ENCODE measurements around the gene SPO11. TPM values are rescaled to one million over a fixed set of nuclear protein-coding genes. Genes with fewer than 3 reads are reported as not detected.

The SPO11 gene
- total and polyA plus RNA-seq, 2 donors (not counting 1 experiment from before 2014, with no cell fraction given) = not detected

GRCh38 chr20:57319584-57319983, 10.0 kb upstream of the SPO11 start:
- H3K9me3 ChIP-seq (ENCODE audit: control extremely low read depth in 1 of 3, control insufficient read depth in 2 of 3, insufficient read depth in 1 of 3, low read length in 2 of 3) = no peaks in the 10 kb centered on the region
- intact Hi-C loops (cut with micrococcal nuclease) = no loop called here
- ATAC-seq (ENCODE audit: low read depth) (no peak), DNase-seq (no peak)
- no peak overlapping the region for H3K9ac ChIP-seq (ENCODE audit: low read length)
- Mint-ChIP-seq H3K27me3 (peaks cover 55% of the 10 kb centered on the region), H3K27ac (no peak overlapping the region), H3K4me1 (no peaks in the 10 kb centered on the region), H3K9me3 (ENCODE audit: insufficient read depth) (no peaks in the 10 kb centered on the region), H3K4me3 (no peak overlapping the region)
- POLR2A ChIA-PET = no interaction called here
- H3K27me3 ChIP-seq (replicated peaks in 1 of 4; ENCODE audit: control extremely low read depth in 1 of 4, control insufficient read depth in 3 of 4, insufficient read depth in 4 of 4, low read length in 3 of 4) = peaks cover 0 to 13% (median 5%) of the 10 kb centered on the region in 4 experiments
- no peaks in the 10 kb centered on the region for H3K79me2 ChIP-seq (ENCODE audit: control insufficient read depth, insufficient read depth, low read length)
- TF ChIP-seq EZH2 (IDR thresholded peaks at IDR 0.05; ENCODE audit: borderline replicate concordance, insufficient read depth, low read depth, low read length, poor library complexity, severe bottlenecking) (no peak), CTCF (IDR thresholded peaks at IDR 0.05) (no peak)
- H4K20me1 ChIP-seq (ENCODE audit: control insufficient read depth, insufficient read depth, low read length, poor library complexity, severe bottlenecking) = no peaks in the 10 kb centered on the region
- no peak overlapping the region for H3K4me2 ChIP-seq (replicated peaks; ENCODE audit: low read depth, low read length, poor library complexity, severe bottlenecking)
- H3K4me3 ChIP-seq (ENCODE audit: control extremely low read depth in 1 of 5, extremely low read depth in 1 of 5, insufficient read depth in 1 of 5, low read depth in 2 of 5, low read length in 4 of 5) = no peak overlapping the region
- H2AFZ ChIP-seq (ENCODE audit: insufficient read depth, low read depth, low read length, poor library complexity, severe bottlenecking) = no peak overlapping the region
- H3K36me3 ChIP-seq (replicated peaks in 1 of 2; ENCODE audit: control extremely low read depth in 1 of 2, control insufficient read depth in 1 of 2, extremely low read depth in 1 of 2, insufficient read depth in 2 of 2, low read length in 1 of 2) = no peaks in the 10 kb centered on the region
- H3K27ac ChIP-seq (ENCODE audit: low read length in 2 of 2) = no peak overlapping the region
- CTCF ChIA-PET = interaction anchor here (0.5 kb wide), 1 partner anchor 770 kb away, joined by 3 read pairs; no protein-coding TSS in a partner anchor
- 79% methylated on average over 3 of the region's 4 CpGs for WGBS (ENCODE audit: insufficient coverage)
- H3K4me1 ChIP-seq (ENCODE audit: control insufficient read depth in 2 of 2, insufficient read depth in 2 of 2, low read length in 2 of 2) = no peaks in the 10 kb centered on the region

GRCh38 chr20:57320358-57320757, 9.2 kb upstream of the SPO11 start:
- ATAC-seq (ENCODE audit: low read depth) (no peak), DNase-seq (no peak)
- Histone ChIP-seq H3K27me3 (replicated peaks in 1 of 4; ENCODE audit: control extremely low read depth in 1 of 4, control insufficient read depth in 3 of 4, insufficient read depth in 4 of 4, low read length in 3 of 4) (peaks cover 0 to 14% (median 7%) of the 10 kb centered on the region in 4 experiments), H3K36me3 (replicated peaks in 1 of 2; ENCODE audit: control extremely low read depth in 1 of 2, control insufficient read depth in 1 of 2, extremely low read depth in 1 of 2, insufficient read depth in 2 of 2, low read length in 1 of 2) (no peaks in the 10 kb centered on the region), H3K27ac (ENCODE audit: low read length in 2 of 2) (no peak overlapping the region), H3K9me3 (ENCODE audit: control extremely low read depth in 1 of 3, control insufficient read depth in 2 of 3, insufficient read depth in 1 of 3, low read length in 2 of 3) (no peaks in the 10 kb centered on the region), H3K4me3 (ENCODE audit: control extremely low read depth in 1 of 5, extremely low read depth in 1 of 5, insufficient read depth in 1 of 5, low read depth in 2 of 5, low read length in 4 of 5) (no peak overlapping the region), H2AFZ (ENCODE audit: insufficient read depth, low read depth, low read length, poor library complexity, severe bottlenecking) (no peak overlapping the region), H3K4me2 (replicated peaks; ENCODE audit: low read depth, low read length, poor library complexity, severe bottlenecking) (no peak overlapping the region), H3K9ac (ENCODE audit: low read length) (no peak overlapping the region), H3K4me1 (ENCODE audit: control insufficient read depth in 2 of 2, insufficient read depth in 2 of 2, low read length in 2 of 2) (no peaks in the 10 kb centered on the region), H3K79me2 (ENCODE audit: control insufficient read depth, insufficient read depth, low read length) (no peaks in the 10 kb centered on the region), H4K20me1 (ENCODE audit: control insufficient read depth, insufficient read depth, low read length, poor library complexity, severe bottlenecking) (no peaks in the 10 kb centered on the region)
- peaks cover 58% of the 10 kb centered on the region for H3K27me3 Mint-ChIP-seq
- H3K4me3 Mint-ChIP-seq = no peak overlapping the region
- H3K4me1 Mint-ChIP-seq = no peaks in the 10 kb centered on the region
- H3K27ac Mint-ChIP-seq = no peak overlapping the region
- POLR2A ChIA-PET = no interaction called here
- CTCF ChIA-PET = interaction anchor here (0.5 kb wide), 1 partner anchor 769 kb away, joined by 3 read pairs; no protein-coding TSS in a partner anchor
- TF ChIP-seq EZH2 (IDR thresholded peaks at IDR 0.05; ENCODE audit: borderline replicate concordance, insufficient read depth, low read depth, low read length, poor library complexity, severe bottlenecking) (no peak), CTCF (IDR thresholded peaks at IDR 0.05) (no peak)
- 83% methylated on average over 1 of the region's 3 CpGs for WGBS (ENCODE audit: insufficient coverage)
- no peaks in the 10 kb centered on the region for H3K9me3 Mint-ChIP-seq (ENCODE audit: insufficient read depth)
- intact Hi-C loops (cut with micrococcal nuclease) = no loop called here
